Ishikawa (cell line): ENCODE data around the gene RTL9.

ENCODE experiments used
- CREB1 ChIP-seq: IDR thresholded peaks from 2 replicates; pipeline ENCODE4 v1.6.1; 2012; ENCODE audit warnings: low read depth
- EP300 ChIP-seq: IDR thresholded peaks from 2 replicates; pipeline ENCODE4 v1.6.1; 2012; ENCODE audit warnings: borderline replicate concordance
- RAD21 ChIP-seq: IDR thresholded peaks from 2 replicates; pipeline ENCODE4 v1.6.1; 2012; ENCODE audit warnings: low read depth

DNA sequence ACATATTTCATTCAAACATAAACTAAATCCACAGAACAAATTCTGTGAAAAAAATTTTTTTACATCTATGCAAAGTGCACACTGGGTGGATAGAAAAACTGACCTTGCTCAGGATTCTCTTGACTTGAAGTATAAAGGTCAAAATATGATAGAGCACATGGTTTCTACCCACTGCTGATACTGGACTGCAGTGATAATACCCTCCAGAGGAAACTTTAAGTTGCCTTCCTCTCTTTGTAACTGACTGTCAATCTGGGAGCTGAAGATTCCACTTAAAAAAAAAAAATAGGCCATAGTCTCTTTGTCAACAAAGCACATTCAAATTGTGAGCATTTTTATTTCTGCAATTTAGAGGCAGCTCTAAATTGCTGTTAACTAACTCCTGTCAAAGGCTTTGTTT, 37.6 kb upstream of the RTL9 start:
- TF ChIP-seq CREB1 (no peak), EP300 (no peak), RAD21 (no peak)
